ENCODE measurements around the gene TIAM2.

TIAM2 gene

DNA sequence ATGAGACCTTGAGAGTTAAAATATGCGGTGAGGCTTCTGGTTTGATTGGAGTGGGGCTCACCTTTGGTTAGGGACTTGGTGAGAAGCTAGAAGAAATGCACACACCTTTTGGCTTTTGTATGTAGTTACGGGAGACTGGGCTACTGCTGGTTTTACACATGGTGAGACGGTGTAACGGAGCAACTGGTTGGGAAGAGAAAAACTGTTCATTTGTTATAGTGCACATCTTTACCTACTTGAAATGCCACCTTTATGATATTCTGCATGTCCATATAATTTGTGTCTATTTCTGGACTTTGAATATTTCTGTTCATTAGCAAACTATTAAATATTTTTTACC lies 31.6 kb downstream of the TIAM2 start:
- DNase-seq: no peak

DNA sequence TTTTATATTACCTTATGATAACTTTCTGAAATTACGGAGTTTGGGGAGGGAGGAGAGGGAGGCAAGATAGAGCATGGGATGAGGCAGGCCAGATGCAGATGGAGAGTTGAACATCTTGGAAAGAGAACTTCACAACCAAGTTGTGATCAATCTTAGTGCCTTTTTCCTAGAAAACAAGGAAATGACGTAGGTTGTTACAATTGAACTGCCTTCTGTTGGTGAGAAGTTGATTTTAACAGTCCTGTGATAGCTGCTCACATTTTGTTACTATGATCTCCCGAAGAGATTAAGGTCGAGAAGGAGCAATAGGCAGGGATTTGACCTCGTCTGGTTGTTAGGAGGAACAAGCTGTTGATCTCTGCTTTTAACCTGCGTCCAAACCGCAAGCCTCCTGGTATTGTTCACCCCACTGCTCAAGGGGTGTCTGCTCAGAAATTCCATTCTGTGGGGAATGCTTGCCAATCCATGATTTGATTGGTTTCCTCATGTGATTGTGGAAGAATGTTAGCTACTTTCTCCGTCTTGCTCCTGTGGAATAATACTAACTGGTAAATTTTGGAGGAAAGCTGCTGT lies 35.1 kb downstream of the TIAM2 start:
- no peak for DNase-seq

DNA sequence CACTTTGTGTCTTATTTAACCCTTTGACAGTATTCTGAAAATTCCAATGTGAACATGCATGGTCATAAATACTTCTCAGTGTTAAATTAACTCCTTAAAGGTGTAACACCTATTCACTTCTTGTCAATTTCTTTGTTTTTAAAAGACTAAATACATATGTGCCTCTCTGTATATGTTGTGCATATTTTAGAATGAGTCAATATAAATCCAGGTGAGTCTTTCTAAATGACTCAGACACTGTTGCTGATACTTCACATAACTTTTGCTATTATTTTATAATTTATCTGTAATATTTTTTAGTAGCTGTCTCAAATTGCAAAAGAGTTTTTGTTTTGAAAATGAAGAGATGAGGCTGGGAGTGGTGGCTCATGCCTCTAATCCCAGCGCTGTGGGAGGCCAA lies 36.0 kb downstream of the TIAM2 start:
- DNase-seq: no peak

DNA sequence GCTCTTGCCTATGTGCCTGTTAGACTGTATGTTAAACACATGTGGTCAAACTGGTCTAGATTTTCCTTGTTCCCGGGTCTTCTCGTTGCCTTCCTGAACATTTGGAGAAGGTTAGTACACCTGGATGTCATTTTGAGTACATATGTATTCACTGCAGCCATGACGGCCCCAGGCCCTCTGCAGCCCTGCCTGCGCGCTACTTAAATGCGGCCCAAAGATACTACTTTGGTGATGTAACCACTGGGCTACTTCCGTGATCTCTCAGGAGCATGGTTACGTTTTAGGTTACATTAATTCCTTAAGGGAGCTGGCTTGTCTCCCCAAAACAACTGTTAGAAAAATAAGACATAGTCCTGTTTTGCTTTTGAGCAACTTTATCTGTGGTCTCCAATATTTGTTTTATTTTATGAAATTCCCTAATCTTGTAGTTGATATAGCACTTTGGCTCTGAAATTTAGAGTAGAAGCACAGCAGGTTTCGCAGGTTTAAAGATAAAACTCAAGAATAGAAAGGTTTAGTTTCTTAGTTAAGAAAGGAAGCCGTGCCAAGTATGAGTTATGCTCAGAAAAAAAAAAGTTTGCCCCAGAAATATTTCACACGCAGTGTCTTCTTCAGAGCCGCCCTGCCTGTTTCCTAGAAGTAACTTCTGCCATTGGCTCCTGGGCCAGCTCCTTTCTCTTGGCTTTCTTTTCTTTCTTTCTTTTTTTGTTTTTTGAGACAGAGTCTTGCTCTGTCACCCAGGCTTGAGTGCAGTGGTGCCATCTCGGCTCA lies 38.1 kb downstream of the TIAM2 start:
- no peak for DNase-seq

DNA sequence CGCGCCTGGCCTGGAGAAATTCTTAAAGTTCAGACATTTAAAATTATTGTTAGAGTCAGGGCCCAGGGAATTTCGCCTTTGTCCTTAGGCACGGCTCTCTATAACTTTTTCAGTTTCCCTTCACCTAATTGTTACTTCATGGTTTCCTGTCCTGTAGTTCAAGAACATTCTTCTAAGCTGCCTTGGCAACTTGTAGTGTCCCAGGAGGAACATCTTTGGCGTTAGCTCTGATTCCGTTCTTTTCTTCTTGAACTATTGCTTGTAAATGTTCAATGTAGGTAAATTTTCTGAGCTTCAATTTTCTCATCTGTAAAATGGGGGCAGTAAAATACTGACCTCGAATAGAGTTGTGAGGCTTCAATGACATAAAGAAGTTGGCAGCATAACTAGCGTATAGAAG lies 41.8 kb downstream of the TIAM2 start:
- DNase-seq: no peak

DNA sequence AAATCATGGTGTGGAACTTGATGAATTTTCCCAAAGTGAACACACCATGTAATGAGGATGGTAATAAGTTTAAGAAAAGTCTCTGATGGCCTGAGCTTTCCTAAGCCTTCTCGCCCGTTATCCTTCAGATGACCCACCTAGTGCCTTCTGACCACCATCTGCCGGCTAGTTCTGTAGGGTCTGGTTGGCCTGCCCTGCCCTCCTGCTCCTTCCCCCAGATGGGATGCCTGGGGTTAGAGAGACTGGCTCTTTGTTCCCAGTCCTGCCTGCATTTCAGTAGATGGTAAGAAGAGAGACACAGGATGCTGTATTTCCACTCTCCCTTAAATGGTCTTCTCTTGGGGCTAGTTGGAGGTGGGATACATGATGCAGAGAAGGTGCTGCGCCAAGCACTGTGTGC lies 43.0 kb downstream of the TIAM2 start:
- no peak for DNase-seq

DNA sequence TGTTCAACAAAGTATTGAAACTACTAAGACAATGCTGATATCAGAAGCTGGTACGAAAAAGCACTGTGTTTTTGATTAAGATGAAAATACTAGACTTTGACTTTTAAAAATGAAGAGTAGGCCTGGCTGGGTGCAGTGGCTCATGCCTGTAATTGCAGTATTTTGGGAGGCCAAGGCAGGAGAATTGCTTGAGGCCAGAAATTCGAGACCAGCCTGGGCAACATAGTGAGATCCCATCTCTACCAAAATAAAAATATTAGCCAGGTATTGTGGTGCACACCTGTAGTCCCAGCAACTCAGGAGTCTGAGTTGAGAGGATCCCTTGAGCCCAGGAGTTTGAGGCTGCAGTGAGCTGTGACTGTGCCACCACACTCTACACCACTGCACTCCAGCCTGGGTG lies 43.4 kb downstream of the TIAM2 start:
- DNase-seq: no peak

DNA sequence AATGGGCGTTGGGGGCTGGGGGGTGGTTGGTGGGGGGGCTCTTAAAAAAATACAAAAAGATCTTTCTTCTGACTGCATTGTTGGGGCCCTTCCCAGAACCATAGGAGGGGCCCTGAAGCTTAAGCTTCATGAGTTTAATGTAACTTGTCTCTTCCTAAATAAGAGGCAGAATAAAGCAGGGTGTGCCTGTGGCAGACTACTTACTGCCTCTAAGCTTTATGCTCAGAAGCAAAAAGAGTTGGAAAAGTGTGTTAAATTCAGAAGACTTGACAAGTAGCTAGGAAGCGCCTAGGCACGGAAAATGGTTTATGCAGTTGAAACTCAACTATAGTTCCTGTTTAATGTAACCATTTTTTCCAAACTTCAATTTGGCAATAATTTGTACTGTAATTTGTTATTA lies 44.5 kb downstream of the TIAM2 start:
- DNase-seq: no peak

DNA sequence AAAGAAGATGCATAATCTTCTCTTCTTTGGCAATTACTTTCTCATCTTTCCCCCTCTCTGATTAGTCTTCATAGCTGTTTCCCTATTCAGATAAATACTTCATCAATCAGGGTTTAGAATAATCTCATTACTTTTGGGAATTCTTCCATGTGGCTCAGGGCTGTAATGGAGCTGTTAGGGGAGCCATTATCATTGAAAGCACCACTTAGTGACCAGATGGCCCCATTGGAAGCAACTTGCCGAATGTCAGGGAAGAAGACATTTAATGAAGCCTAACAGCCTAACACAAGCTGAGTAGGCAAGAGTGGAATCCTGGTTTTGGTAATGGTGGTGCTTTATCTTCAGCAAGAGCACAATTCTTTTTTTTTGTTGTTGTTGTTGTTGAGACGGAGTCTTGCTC lies 45.0 kb downstream of the TIAM2 start:
- no peak for DNase-seq

DNA sequence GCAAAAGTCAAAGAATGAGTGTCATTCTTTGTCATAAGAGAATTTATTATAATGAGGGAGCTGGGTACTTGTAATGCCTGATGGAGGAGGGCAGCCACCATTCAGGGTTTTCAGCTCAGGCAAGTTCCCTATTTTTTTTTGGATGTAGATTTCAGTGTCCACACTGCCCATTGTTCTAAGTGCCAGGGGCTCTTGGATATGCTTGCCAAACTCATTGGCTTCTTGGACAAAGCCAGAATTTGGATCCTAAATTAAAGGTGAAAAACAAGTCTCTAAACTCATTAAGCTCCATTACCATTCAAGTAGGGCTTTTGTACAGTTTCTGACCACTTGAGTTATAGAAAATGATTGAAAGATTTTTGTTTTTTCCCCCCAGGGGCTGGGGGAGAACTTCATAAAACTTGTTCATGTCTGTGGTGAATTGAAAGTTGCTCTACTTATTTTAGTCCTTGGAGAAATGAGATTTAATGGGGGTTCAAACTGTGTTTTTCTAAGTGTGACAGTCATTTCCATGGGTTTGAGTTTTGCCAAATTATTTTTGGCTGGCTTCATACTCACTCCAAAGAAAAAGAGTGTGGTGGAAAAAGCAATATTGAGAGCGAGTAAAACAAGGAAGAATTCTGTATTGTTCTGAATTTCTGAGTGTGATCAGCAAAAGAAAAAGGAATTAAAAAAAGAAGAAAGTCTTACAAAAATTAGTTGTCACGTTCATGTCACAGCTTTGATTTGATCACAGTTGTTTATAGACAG lies 46.0 kb downstream of the TIAM2 start:
- no peak for DNase-seq

DNA sequence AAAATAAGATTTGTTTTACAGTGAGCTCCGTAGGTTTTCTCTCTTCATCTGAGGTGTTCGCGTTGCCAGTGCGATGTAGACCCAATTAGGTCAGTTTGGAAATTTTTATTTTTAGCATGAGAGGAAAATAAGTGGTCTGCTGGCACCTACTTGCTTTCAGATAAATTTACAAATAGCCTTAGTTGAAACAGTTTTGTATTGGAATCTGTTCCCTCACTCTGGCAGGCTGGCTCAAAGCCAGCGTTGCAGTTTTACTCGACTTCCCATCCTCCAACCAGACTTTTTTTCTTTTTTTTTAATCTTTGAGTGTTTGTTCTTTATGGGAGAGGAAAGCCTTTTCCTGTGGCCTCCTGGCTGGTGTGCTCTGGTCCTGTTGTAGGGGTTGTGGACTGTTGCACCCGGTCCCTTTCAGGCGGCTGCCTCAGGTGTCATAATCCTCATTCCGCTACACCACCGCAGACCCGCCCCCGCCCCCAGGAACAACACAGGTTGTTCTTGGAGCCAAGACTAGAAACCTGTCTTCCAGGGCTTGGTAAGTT lies 46.7 kb downstream of the TIAM2 start:
- DNase-seq: peak; percentile 21

DNA sequence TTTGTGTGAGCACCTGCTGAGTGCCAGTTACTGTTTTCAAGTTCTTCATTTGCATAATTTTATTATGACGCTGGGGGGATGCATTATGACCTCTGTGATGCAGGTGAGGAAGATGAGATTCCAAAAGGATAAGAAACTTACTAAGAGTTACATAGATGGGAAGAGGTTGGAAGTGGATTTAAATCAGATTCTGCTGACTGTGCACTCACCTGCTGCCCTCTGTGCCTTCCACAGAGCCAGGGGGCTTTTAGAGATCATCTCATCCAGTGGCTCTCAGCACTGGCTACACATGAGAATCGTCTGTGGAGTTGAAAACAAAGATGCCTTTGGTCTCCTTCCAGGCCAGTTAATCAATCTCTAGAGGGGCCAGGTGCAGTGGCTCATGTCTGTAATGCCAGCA lies 47.9 kb downstream of the TIAM2 start:
- no peak for DNase-seq

DNA sequence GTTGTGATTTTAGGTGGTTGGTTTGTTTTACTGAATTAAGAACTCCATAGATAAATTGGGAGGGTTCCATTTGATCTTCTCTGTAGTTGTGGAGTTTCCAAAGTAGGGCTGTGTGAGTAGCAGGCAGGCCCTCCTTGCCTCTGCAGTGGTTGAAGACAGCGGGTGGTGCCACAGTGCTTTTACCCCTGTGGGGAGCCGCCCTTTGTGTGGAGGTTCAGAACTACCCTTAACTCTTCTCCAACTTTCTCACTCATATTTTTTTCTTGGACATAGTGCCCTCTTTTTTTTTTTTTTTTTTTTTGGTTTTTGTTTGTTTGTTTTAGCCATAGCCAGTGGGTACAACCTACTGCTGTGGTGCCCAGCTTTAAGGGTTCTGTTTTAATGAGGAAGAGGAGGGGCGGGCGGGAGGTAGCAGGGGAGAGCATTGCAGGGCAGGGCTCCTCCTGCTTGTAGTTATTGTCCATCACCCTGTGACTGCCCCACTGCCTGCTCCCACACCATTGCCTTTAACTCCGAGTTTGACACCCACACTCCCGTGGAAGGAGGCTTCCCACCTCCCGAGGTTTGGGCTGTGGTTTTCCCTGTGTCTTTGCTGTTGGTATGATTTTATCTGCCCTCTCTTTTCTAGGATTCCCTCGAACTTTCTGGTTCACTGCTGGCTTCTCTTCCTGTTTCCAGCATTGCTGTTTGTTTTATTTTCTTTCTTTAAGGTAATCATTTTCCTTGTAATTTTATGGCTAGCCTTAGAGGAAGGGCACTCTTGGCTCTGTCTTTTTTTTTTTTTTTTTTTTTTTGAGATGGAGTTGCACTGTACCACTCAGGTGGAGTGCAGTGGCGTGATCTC lies 50.7 kb downstream of the TIAM2 start:
- no peak for DNase-seq

DNA sequence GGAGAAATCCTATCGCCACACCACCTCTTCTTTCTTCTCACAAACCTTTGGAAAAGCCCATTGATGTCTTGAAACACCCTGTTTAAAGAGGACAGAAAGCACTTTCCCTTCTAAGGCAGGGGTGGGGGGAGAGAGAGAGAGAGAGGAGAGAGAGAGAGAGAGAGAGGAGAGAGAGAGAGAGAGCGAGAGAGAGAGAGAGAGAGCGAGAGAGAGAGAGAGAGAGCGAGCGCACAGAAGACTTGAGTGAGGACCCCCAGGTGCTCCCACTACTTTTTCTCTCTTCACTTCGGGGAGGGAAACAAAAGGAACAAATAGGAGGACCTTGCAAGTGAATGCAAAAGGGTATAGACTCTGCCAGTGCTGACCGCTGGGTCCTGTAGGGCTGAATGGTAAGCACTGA lies 52.4 kb downstream of the TIAM2 start:
- DNase-seq: no peak

DNA sequence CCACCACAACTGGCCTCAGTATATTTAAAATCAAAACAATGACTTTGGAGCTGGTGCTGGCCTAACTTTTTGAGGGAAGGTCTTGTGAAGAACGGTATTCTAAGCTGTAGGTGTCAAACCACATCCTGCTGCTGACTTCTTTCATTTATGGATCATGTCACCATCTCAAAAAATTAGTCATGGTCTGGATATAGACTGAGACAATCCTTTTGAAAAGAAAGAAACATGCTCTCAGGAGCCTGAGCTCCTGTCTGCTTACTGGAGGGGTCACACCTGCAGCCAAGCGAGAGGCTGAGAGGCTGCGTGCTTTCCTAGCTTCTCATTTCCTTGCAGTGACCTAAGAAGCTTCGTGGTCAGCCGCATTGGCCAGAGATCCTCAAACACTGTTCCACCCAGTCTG lies 55.2 kb downstream of the TIAM2 start:
- peak; percentile 41 for DNase-seq

DNA sequence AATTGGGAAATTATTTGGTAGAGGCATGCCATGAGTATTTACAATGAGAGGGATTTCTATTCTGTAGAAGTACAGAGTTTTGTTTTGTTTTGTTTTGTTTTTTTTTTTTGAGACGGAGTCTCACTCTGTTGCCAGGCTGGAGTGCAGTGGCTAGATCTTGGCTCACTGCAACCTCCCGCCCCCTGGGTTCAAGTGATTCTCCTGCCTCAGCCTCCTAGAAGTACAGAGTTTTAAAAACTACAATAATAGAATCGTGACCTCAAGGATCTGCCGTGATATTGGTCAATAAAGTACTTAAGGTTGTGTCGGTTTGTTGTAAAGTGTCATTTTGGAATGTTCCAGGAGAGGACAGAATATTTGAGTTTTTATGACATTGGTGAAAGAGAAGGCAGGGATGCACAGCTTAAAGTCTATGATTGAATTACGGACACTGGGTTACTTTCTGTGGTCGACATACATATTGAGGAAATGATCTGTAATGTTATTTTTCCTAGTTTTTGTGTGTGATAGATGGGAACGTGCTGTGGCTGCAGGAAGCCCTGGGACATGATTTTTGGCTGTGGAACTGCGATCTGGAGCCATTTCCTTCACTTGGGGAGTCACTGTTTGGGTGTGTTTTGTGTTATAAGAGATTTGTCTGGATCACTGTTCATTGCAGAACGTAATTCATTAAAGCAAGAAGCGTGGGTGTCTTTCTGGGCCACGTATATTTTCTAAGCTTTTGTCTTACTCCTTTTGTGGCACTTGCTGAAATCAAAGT lies 59.6 kb downstream of the TIAM2 start:
- DNase-seq: no peak

DNA sequence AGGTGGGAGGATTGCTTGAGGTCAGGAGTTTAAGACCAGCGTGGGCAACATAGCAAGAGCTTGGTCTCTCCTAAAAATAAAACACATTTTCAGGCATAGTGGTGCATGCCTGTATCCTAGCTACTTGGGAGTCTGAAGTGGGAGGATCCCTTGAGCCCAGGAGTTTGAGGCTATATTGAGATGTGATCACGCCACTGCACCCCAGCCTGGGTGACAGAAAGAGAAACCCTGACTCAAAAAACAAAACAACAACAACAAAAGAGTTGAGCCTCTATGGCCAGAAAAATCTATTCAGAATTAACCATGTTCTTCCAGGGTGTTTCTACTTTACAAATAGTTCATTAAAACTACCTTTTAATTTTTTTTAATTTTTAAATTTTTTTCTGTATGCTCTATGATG lies 60.6 kb downstream of the TIAM2 start:
- no peak for DNase-seq

DNA sequence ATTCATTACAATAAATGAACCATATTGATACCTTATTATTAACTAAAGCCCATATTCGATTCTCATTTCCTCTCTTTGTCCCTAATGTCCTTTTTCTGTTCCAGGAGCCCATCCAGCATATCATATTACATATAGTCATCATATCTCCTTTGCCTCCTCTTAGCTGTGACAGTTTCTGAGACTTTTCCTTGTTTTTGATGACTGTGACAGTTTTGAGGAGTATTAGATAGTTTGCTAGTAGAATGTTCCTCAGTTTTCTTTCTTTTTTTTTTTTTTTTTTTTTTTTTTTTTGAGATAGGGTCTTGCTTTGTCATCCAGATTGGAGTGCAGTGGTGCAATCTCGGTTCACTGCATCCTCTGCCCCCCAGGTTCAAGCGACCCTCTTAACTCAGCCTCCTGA lies 61.6 kb downstream of the TIAM2 start:
- no peak for DNase-seq

DNA sequence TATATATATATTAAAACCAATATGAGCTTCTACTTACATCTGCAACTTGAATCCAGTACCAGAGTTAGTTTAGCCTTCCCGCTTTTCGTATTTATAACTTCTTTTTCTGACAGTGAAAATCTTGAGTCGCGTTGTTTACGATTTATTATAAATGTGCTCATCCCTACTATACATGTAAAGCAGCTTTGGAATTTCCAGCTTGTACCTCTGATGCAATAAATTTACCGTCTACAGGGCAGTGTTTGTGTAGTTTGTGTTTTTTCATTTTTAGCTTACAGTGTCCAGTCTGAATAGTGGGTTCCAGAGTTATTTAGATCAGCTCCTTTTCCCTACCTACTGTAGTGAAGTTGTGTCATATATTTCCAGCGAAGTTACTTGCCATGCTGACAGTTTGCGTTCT lies 66.3 kb downstream of the TIAM2 start:
- DNase-seq: no peak

DNA sequence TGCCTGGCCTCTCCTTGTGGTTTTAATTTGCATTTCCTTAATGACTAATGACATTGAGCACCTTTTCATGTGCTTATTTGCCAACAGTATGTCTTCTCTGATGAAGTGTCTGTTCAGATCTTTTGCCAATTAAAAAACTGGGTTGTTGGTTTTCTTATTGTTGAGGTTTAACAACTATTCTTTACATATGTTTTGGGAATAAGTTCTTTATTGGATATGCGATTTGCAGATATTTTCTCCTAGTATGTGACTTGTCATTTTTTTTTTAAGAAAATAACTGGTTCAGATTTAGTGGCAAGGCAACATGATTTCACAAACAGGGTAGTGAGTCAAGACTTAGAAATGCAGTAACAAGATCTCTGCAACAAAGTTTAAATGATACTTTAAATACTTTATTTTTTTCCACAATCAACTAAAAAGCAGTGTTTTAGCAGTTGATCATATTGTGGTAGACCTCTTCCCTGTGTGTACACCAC lies 67.8 kb downstream of the TIAM2 start:
- DNase-seq: peak; percentile 91

DNA sequence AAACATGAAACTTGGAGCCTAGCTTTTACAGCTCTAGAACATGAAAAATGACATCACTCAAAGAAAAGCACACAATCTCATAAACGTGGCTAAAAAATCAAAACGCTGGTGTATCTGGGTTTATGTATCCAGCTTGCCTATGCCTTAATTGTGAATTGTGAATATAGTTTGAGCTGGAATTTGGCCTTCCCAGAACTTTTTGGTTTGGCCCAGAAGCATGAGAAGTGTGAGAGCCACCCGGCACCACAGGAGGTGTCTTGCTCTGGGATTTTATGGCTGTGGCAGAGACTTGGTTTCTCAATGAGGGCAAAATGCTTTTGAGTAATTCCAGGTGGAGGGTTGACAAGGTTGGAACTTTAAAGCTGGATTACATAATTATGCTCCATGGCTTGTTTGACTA lies 69.2 kb downstream of the TIAM2 start:
- DNase-seq: no peak

DNA sequence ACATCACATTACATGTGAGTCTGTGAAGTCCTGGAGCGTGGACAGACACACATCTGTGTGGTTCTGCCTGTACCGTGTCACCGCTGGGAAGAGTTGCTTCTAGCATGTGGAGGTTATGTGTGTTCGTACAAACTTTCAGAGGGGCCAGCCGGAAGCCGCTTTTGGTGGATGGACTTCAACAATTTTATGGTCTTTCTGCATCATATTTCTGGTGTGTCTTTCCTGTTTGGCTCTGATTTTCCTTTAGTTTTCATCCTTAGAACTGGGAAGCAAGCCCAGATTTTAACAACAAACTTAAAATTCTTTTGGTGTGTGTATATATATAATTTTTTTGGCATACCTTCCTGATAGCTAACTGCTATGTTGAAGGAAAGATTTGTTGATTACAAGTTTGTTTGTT lies 71.2 kb downstream of the TIAM2 start:
- peak; percentile 74 for DNase-seq
